Right ventricle myocardium superior (tissue), 1 donor: Measurements from ENCODE around the gene AMBN. TPM values are rescaled to one million over a fixed set of nuclear protein-coding genes. Genes with fewer than 3 reads are reported as not detected.

ENCODE experiments used
- ATAC-seq: fragments of 200-7000 bp; cut with Tn5 transposase; one replicate; pipeline ENCODE4 v1.9.1; 2020; ENCODE audit warnings: mild to moderate bottlenecking; ENCODE audit not compliant: poor library complexity
- DNase-seq: peaks from one replicate; pipeline ENCODE4 v3.0.0-alpha.2; 2020
- intact Hi-C: fragments of 100-400 bp; cut with DNase I; formaldehyde crosslinking; loops from one replicate; pipeline ENCODE4 v1.11.2; 2022
- total RNA-seq: library from RNA; stranded (reverse); fragmentation: NEBNext Ultra II Directional; extraction: Animal tissue kit (Norgen Biotek cat#: 25700); gene quantifications from one replicate; pipeline ENCODE4 v1.2.1, GENCODE V29; 2021
- donor health status: DM: no; HTN: yes; CAD: no; lungs with severe emphysema.

Gene AMBN
- total RNA-seq, 1 donor from 2014 or later = not detected

GRCh38 chr4:70651864-70652506 lies 59.9 kb downstream of the AMBN start:
- no peak for ATAC-seq
- DNase-seq = no peak
- intact Hi-C loops = loop anchor here (5.0 to 10.0 kb wide), 2 partner anchors 343 to 1060 kb away; partner anchors contain the start of gene DCK

DNA sequence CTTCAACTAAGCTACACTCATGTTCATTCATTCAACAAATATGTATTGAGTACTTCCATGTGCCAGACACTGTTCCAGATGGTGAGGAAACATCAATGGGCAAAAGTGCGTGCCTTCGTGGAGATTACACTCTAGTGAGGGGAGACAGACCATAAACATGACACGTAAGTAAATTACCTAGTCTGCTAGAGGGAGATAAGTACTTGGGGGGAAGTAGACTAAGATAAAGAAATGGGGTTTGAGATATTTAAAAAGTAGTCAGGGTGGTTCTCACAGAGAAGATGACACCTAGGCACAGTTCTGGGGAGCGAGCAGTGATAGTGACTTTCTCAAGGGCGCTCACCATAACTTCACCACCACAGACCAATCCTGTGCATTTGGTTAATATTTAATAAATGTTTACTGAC lies 62.6 kb downstream of the AMBN start:
- ATAC-seq = no peak
- DNase-seq = no peak
- intact Hi-C loops = loop anchor here (5.0 to 10.0 kb wide), 2 partner anchors 340 to 1058 kb away; partner anchors contain the start of gene DCK

Other genes starting within 250 kb of the AMBN start
- not detected for gene SMR3A, start 231.5 kb upstream of the AMBN start, total RNA-seq
- not detected for gene SMR3B, start 209.1 kb upstream of the AMBN start, total RNA-seq
- gene OPRPN, start 194.3 kb upstream of the AMBN start, total RNA-seq = not detected
- gene MUC7, start 120.1 kb upstream of the AMBN start, total RNA-seq = not detected
- gene AMTN, start 73.7 kb upstream of the AMBN start, total RNA-seq = not detected
- gene ENAM, start 36.5 kb downstream of the AMBN start, total RNA-seq = 3.8 TPM
- gene JCHAIN, start 74.3 kb downstream of the AMBN start, total RNA-seq = 4.4 TPM
- 15.0 TPM for gene UTP3, start 96.3 kb downstream of the AMBN start, total RNA-seq
- 19.4 TPM for gene RUFY3, start 129.7 kb downstream of the AMBN start, total RNA-seq
- 105 TPM for gene GRSF1, start 247.6 kb downstream of the AMBN start, total RNA-seq